ENCODE data around the gene GRM7. TPM values are rescaled to one million over a fixed set of nuclear protein-coding genes. Genes with fewer than 3 reads are reported as not detected.

Gene GRM7
- total RNA-seq, 2 donors from 2014 or later: not detected

DNA sequence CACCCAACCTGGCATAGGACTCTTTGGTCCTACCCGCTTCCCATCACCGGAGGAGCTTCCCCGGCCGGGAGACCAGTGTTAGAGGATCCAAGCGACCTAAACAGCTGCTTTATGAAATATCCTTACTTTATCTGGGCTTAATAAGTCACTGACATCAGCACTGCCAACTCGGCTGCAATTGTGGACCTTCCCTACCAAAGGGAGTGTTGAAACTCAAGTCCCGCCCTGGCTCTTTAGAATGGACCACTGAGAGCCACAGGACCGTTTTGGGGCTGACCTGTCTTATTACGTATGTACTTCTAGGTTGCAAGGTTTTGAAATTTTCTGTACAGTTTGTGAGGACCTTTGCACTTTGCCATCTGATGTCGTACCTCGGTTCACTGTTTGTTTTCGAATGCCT, 879.5 kb downstream of the GRM7 start:
- ATAC-seq (replicated peaks): no peak
- no peaks in the 10 kb centered on the region for H3K27me3 Mint-ChIP-seq
- no peaks in the 10 kb centered on the region for H3K9me3 Mint-ChIP-seq
- H3K4me1 Mint-ChIP-seq: no peaks in the 10 kb centered on the region
- H3K36me3 Mint-ChIP-seq (ENCODE audit: low read depth): no peaks in the 10 kb centered on the region
- H3K27ac Mint-ChIP-seq: no peak overlapping the region
- H3K4me3 Mint-ChIP-seq: no peak overlapping the region

DNA sequence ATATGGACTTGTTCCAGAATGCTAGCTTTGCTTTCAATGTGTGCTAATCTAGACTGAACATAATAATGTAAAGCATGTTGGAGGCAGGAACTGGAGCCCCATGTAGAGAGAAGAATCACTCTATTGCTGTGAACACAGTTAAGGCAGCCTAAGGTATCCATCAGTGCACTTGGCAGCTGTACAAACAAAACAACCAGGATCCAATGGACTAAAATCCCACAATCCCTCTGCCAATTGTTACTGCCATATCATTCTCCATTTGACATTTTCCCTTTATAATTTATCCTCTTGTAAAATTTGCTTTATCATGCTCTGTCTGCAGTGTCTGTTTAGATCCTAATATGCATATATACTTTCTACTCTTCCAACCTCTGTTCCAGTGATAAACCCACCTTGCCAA, 883.9 kb downstream of the GRM7 start:
- Mint-ChIP-seq H3K4me3 (no peak overlapping the region), H3K27ac (no peak overlapping the region), H3K4me1 (no peaks in the 10 kb centered on the region), H3K36me3 (ENCODE audit: low read depth) (no peaks in the 10 kb centered on the region), H3K9me3 (no peaks in the 10 kb centered on the region), H3K27me3 (no peaks in the 10 kb centered on the region)
- ATAC-seq (replicated peaks): no peak

DNA sequence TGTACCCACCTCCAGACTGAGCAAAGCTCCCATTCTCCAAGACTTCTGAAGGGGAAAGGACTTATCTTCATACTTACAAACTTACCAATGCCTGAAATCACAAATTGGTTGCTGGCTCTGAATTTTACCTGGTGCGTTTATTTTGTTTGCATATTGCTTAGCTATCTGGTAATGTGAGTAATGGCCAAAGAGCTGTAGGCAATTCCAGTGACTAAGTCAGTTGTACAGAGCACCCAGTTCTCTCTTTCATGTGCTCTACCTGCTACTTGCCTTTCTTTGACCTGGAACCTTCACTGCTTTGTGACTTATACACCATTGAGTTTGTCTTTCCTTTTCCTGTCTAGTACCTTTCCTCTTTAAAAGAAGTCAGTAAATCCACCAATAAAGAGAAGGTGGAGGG, 884.8 kb downstream of the GRM7 start:
- Mint-ChIP-seq H3K9me3 (no peaks in the 10 kb centered on the region), H3K4me3 (no peak overlapping the region), H3K4me1 (no peaks in the 10 kb centered on the region), H3K27ac (no peak overlapping the region), H3K27me3 (no peaks in the 10 kb centered on the region), H3K36me3 (ENCODE audit: low read depth) (no peaks in the 10 kb centered on the region)
- no peak for ATAC-seq (replicated peaks)

DNA sequence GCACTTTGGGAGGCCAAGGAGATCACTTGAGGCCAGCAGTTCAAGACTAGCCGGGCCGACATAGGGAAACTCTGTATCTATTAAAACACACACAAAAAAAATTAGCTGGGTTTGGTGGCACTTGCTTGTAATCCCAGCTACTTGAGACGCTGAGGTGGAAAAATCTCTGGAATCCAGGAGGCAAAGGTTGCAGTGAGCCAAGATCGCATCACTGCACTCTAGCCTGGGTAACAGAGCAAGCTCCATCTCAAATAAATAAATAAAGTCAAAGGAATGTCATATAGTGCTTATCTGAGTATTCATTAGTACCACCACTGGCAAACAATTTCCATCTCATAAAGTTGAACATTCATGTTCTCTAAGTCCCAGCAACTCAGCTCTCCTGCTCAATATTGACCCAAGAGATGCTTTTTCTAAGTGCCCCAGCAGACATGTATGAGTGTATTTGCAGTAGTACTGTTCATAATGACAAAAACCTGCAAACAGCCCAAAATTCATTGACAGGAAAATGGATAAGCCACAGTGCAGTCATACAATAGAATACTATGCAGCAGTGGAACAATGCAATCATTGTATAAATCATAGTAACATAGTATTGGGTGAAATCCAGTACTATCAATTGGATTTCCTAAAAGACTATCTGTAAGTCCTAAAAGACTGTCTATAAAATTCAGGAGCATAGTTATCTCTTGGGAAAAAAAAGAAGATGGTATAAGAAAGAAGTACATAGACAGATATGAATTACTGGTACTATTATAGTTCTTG, 889.2 kb downstream of the GRM7 start:
- H3K4me3 Mint-ChIP-seq: no peak overlapping the region
- H3K4me1 Mint-ChIP-seq: no peaks in the 10 kb centered on the region
- no peaks in the 10 kb centered on the region for H3K27me3 Mint-ChIP-seq
- no peaks in the 10 kb centered on the region for H3K9me3 Mint-ChIP-seq
- no peak overlapping the region for H3K27ac Mint-ChIP-seq
- ATAC-seq (replicated peaks): no peak
- H3K36me3 Mint-ChIP-seq (ENCODE audit: low read depth): no peaks in the 10 kb centered on the region

DNA sequence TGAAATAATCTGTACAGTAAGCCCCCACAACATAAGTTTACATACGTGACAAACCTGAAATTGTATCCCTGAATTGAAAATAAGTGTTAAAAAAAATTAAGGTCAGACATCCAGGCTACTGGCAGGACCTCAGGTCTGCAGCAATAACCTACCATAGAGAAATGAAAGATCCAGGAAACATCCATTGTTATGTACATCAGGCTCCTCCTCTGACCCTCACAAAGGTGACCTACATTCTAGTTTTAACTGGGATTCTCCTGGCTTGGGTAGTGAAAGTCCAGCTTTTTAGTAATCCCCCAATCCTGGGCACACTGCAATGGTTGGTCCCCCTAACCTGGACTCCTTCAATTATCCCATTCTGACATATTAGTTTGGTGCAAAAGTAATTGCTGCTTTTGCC, 891.1 kb downstream of the GRM7 start:
- Mint-ChIP-seq H3K36me3 (ENCODE audit: low read depth) (no peaks in the 10 kb centered on the region), H3K27me3 (no peaks in the 10 kb centered on the region), H3K9me3 (no peaks in the 10 kb centered on the region), H3K4me3 (no peak overlapping the region), H3K27ac (no peak overlapping the region), H3K4me1 (no peaks in the 10 kb centered on the region)
- ATAC-seq (replicated peaks): no peak

DNA sequence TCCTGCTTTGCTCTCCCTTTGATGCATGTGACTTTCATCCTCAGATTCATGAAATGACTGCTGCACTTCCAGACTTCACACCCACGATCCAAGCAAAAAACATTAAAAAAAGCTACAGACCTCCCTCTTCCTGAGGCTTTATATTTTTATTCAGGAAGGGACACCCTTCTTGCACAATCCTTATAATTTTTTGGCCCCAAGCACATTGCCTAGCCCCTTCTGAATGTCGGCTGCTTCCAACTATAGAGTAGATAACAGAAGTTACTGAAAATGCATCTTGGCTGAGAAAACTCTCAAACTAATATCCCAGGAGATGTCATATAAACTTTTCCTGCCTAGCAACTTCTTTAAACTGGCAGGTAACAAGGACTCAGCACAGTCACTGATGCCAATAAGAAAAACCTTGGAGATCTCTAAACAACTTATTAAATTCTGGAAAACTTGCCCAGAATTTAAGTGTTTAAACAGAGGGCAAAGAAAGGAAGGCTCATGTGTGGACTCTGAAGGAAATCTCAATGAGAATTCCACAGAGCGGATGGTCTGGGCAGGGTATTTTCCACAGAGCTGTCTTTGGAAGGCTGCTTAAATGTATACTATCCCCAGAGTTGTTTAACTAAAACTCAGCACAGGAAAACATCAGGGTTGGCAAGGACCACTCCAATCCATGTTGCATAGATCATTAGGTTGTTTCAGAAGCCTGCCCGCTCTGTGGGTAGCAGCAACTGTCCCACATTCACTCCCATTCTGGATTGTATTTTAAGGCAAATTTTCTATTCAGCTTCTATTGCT, 893.9 kb downstream of the GRM7 start:
- Mint-ChIP-seq H3K4me1 (no peaks in the 10 kb centered on the region), H3K4me3 (no peak overlapping the region), H3K9me3 (peaks cover 4% of the 10 kb centered on the region), H3K27me3 (no peaks in the 10 kb centered on the region), H3K27ac (no peak overlapping the region), H3K36me3 (ENCODE audit: low read depth) (no peaks in the 10 kb centered on the region)
- ATAC-seq (replicated peaks): no peak

DNA sequence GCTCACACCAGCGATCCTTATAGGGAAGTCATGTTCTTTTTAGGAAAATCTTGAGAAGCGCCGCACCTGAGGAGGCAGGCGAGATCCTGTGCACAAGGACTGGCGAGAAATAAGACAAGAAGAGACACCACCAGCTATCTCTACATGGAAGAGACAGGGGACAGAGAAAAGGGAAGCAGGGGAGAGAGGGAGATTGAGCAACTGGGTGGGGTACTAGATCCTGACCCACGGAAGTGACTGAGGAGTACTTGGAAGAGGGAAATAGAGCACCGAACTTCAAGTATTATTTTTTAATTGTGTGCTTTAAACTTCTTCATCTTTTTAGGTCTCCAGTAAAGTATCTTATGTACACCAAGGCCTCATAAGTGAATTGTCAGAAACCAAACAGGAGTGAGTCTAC, 898.7 kb downstream of the GRM7 start:
- no peak for ATAC-seq (replicated peaks)
- Mint-ChIP-seq H3K4me1 (no peaks in the 10 kb centered on the region), H3K27ac (no peak overlapping the region), H3K27me3 (no peaks in the 10 kb centered on the region), H3K36me3 (ENCODE audit: low read depth) (no peaks in the 10 kb centered on the region), H3K4me3 (no peak overlapping the region), H3K9me3 (peaks cover 7% of the 10 kb centered on the region)

DNA sequence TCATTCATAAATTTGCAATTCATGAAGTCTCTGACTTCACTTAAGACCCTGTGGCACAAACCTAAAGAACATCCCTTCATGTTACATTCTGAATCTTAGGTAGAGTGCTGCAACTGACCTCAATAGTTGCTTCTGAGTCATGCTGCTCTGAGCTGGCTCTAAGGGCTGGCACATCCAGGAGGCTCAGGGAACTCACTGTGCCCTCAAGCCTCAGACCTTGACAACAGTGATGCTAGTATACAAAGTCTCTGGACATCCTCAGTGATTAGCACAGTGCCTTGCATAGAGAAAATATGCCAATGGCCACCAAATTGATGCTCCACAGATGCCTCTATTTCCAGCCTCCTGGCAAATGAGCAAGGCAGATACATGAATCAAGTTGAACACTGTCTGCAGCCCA, 899.8 kb downstream of the GRM7 start:
- Mint-ChIP-seq H3K9me3 (peaks cover 7% of the 10 kb centered on the region), H3K36me3 (ENCODE audit: low read depth) (no peaks in the 10 kb centered on the region), H3K27me3 (no peaks in the 10 kb centered on the region), H3K4me3 (no peak overlapping the region), H3K27ac (no peak overlapping the region), H3K4me1 (no peaks in the 10 kb centered on the region)
- no peak for ATAC-seq (replicated peaks)

DNA sequence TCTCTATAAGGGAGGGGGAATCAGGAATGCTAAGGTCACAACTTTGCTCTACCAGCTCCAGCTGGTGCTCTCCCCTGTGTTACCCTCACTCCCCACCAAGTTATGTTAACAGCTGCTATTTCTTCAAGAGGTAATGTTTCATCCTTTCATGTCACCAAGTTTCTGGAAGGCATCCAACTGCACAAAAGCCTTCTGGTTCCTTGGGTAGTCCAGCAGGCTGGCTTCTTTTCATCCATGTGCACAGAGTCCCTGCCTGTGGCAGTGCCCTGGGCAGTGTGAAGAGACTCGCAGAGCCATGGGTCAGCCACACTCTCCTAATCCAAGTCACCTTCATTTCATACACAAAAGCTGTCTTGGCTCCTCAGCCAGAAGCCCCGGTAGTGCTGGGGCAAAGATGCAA, 903.2 kb downstream of the GRM7 start:
- no peak for ATAC-seq (replicated peaks)
- Mint-ChIP-seq H3K27me3 (no peaks in the 10 kb centered on the region), H3K9me3 (peaks cover 13% of the 10 kb centered on the region), H3K4me3 (no peak overlapping the region), H3K36me3 (ENCODE audit: low read depth) (no peaks in the 10 kb centered on the region), H3K27ac (no peak overlapping the region), H3K4me1 (no peaks in the 10 kb centered on the region)

DNA sequence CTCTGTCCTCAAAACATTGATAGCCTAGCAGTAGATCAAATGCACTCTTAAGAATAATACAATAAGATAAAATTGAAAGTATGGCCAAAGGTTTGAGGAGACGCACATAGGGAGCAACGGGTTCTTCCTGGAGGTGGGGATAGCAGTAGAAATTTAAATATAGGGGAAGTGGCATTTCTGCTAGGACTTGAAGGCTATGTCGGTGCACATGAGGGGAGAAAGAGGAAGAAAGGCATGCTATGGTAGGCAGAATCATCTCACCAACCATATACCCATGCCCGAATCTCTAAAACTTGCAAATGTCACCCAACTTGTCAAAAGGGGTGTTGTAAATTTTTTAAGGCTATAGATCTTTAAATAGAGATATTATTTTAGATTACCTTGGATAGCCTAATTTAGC, 905.6 kb downstream of the GRM7 start:
- Mint-ChIP-seq H3K4me3 (no peak overlapping the region), H3K27me3 (no peaks in the 10 kb centered on the region)

DNA sequence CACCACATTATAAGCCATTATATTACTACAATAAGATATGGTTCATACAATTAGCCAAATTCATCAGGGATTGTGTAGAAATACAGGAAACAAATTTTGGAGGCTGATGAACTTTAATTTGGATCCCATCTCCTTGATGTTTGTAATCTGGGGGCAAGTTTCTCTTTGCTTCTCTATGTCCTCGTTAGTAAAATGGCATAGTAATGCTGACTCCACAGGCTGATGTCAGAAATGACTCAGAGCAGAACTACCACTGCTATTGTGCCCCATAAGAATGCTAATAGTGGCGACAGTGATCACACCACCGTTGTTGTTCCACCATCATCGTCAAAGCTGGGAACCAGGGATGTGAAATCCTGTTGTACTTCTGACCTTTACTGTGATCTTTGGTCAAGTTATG, 918.4 kb downstream of the GRM7 start:
- H3K9me3 Mint-ChIP-seq: no peaks in the 10 kb centered on the region
- no peak overlapping the region for H3K4me3 Mint-ChIP-seq
- H3K27me3 Mint-ChIP-seq: no peaks in the 10 kb centered on the region
- H3K36me3 Mint-ChIP-seq (ENCODE audit: low read depth): no peaks in the 10 kb centered on the region
- no peaks in the 10 kb centered on the region for H3K4me1 Mint-ChIP-seq
- no peak for ATAC-seq (replicated peaks)
- no peak overlapping the region for H3K27ac Mint-ChIP-seq

More for the DNA sequence above, 905.6 kb downstream of the GRM7 start:
- Mint-ChIP-seq H3K4me1 (no peaks in the 10 kb centered on the region), H3K27ac (no peak overlapping the region), H3K9me3 (peaks cover 9% of the 10 kb centered on the region), H3K36me3 (ENCODE audit: low read depth) (no peaks in the 10 kb centered on the region)
- no peak for ATAC-seq (replicated peaks)

DNA sequence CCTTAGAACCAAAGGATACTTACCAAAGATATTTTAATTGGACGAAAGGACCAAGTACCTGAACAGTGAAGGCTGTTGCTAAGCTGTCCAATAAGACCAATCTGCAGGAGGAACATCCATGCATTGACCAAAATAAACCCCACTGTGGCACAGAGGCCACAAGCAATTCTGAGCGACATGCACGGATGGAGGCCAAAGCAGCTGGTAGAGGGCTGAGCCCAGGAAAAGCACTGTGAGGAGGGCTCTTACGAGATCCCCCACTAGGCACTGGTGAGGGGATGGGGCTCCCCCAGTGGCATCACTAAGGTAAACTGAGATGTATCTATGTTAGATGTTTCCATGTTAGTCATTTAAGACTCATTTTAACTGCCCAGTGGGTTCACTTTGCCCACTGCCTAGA, 920.5 kb downstream of the GRM7 start:
- H3K9me3 Mint-ChIP-seq: no peaks in the 10 kb centered on the region
- H3K27ac Mint-ChIP-seq: no peak overlapping the region
- no peaks in the 10 kb centered on the region for H3K36me3 Mint-ChIP-seq (ENCODE audit: low read depth)
- H3K27me3 Mint-ChIP-seq: no peaks in the 10 kb centered on the region
- H3K4me1 Mint-ChIP-seq: no peaks in the 10 kb centered on the region
- H3K4me3 Mint-ChIP-seq: no peak overlapping the region
- no peak for ATAC-seq (replicated peaks)

DNA sequence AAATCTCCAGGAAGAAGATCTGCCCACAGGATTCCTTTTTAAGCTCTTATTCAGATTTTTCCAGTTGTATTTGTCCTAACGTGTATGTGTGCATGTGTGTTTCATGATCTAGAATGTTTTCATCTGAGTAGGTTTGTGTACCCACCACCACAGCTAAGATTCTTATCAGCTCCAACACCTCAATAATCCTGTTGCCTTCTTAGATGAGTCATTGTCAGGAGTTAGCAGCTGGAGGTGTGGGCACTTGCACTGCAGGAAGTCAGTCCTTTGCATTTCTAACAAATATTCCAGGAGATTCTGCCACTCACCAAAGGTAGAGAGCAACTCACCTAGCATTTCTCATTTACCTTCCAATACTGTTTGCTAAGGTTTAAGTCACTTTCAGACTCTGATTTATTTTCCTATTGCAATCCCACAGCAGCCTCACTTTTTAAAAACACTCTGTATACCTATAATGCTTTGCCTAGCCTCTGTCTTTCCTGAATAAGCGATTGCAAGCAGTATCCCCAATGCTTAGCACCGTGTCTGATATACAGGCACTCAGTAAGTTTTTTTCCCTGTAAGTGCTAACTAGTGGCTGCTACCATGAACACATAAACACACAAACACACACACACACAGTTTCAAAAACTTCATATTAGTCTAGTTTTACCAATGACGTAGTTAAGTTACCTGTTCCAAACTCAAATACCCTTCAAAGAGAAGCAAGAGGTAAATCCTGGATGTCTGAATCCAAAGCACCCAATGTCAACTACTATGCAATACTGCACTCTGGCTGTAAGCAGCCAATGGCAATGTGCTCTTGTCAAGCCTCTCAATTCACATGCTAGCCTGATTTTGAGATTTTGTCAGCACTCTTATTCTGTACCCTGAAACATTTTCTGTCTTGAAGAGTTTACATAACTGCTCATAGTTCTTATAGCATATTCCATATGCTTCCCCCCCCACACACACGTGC, 927.2 kb downstream of the GRM7 start:
- Mint-ChIP-seq H3K4me1 (no peaks in the 10 kb centered on the region), H3K9me3 (peaks cover 7% of the 10 kb centered on the region), H3K27ac (no peak overlapping the region), H3K27me3 (no peaks in the 10 kb centered on the region), H3K4me3 (no peak overlapping the region), H3K36me3 (ENCODE audit: low read depth) (no peaks in the 10 kb centered on the region)
- no peak for ATAC-seq (replicated peaks)

DNA sequence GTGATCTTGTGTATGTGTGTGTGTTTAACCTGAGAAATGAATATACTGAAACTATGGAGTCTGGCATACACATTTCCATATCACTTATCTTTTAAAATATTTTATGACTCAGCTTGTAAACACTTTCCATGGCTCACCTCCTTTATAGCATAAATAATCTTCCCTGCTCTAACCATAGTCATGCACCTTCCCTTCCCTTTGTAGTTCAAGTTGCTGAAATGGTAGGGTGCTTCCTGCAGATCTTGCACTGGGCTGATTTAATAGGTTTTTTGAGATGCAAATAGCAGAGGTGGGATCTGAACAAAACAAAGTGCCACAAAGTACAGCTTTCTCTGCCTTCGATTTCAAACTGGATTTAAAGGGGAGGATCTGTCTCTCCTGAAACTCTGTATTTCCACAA, 928.0 kb downstream of the GRM7 start:
- Mint-ChIP-seq H3K27me3 (no peaks in the 10 kb centered on the region), H3K9me3 (peaks cover 7% of the 10 kb centered on the region), H3K4me3 (no peak overlapping the region), H3K36me3 (ENCODE audit: low read depth) (no peaks in the 10 kb centered on the region), H3K27ac (no peak overlapping the region), H3K4me1 (no peaks in the 10 kb centered on the region)
- ATAC-seq (replicated peaks): no peak

Measured in activated T-helper 17 cell treated with anti-CD3 and anti-CD28 coated beads, Interleukin-2, amount 50 U/mL, for 72 hours (primary cell).